CD4-positive, alpha-beta T cell treated with Interleukin-2 at 100 ng/mL for 4 hours (primary cell): ENCODE data around the gene PABPC1L.
A peak's percentile ranks its signal among the peaks of the same experiment; 100 is the strongest.

Source experiments
- DNase-seq: peaks from one replicate; pipeline ENCODE4 v3.0.0-alpha.2; 2020; ENCODE audit warnings: low spot score

The PABPC1L gene

DNA sequence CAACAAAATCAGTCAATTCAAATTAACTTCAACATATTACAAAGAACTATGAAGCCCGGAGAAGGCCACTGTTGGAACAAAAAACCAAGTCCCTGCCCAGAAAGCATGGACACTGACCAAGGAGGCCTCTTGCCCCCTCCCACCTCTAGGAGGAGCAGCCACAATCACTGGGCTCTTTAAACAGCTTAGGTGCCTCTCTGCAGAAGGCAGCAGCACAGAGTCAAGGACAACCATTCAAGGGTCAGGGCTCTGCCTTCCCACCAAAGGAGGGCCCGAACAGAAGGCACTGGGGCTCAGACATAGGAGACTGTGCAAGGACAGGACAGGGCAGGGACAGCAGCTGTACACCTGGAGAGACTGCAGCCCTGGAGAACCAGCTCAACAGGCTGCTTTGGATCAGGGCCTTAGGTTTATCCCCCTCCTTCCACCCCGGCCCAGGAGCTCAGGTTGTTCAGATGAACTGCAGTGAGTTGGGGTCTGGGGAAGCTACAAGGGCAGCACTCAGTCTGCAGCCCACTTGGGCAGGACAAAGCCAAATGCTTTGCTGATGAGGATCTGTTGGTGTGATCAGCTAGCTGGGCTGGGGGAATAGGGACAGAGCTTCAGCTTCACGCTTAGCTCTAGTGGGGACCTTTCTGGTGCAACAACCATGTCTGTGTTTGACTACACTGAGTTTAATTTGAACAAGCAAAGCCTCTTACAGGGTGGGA is 32.6 kb downstream of the PABPC1L start:
- no peak for DNase-seq

DNA sequence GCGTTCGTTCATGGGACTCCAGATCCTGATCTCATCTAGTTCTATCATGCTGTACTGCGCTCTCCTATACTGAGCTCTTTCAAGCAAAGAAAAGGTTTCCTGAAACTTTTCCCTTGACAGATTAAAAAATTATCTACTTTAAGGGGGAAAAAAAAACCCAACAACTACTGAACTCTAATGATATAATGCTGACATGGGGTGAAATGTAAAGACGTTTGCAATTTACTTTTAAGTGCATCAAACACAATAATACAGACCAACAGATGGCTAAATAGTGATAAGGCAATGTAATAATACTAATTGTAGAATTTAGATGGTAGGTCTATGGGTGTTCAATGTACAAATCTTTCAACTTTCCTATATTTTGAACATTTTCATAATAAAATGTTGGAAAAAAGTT is 34.0 kb downstream of the PABPC1L start:
- DNase-seq = no peak

DNA sequence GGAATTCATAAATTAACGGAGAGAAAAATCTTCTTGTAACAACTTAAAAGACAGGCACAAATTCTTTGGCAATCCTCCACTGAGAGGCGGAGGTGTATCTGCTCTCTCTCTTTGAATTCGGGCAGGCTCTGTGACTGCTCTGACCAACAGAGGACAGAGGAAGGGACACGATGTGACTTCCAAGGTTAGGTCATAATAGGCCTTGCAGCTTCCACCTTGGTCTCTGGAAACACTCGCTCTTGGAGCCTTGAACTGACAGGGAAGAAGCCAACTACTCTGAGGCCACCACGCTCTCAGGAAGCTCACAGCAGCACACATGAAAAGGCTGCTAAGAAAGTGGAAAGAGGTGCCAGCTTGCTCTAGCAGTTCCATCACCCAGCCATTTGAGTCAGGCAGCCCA is 35.4 kb downstream of the PABPC1L start:
- no peak for DNase-seq

DNA sequence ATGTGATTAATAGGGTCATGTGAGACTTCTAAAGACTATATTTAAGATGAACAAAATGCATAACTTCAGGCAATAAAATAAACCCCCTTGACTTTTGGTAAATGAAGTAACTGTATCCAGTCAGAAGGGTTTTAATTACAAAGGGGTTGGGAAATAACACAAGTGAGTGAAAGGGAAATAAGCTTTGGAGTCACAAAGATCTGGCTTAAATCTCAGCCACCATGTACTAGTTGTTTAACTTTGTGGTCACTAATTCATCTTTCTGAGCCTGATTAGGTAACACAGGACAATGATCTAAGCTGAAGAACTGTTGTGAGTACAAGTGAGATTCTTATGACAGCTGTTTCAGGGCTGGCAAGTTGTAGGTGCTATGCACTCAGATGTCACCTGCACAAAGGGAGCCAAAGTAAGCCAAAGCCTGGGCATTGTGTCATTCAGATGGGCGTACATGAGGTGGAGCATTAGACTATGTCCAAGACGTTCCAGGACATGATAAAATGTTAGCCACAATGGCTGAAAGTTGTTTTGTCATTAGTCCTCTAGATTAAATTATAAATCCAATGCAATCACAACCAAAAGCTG is 36.5 kb downstream of the PABPC1L start:
- no peak for DNase-seq

DNA sequence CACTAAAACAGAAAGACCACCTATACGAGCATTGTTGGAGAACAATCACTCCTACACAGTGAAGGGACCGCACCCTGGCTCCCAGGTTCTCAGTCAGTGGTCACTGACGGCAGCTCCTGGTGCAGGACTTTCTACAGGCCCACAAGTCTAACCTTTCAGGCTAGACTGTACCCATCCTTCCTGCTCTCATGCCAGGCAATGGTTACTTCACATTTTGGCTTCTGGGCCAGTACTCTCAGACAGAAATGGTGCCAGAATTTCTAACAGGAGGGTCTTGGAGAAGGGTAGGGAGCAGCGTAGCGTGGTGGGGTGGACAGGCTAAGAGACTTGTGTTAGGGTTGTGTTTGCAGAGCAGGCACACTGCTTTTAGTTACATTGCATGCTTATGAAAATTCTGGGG is 38.2 kb downstream of the PABPC1L start:
- DNase-seq = no peak

DNA sequence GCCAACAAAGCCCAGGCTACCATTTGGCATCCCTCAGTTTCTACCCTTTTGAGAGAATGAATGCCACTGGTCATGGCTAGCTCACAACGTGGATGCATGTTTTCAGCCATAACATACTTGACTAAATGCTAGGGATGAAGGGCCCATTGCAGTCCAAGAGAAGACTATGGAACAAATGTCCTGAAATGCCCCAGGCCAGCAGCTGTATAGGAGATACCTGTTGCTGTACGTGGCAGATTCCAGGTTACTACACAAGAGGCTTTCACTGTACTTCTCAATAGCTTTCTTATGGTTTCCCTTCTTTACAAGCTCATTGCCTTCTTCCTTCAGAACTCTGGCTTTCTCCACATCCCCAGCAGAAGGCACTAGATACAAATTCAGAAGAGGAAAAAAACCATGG is 38.7 kb downstream of the PABPC1L start:
- no peak for DNase-seq

DNA sequence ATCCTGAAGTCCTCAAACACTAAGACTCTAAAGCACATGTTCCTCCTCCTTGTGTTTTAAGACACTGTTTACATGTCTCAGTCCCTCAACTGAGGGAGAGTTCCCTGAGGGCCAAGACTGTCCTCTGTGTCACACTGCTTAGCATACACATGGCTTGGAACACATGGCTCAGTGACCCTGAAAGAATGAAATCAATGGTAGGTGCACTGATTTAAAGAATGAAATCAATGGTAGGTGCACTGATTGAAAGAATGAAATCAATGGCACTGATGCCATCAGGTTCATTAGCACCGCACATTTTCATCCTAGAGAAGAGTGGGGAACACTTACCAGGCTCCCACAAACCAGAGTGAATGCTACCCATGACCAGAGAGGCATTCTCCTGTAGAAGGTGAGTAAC is 40.5 kb downstream of the PABPC1L start:
- no peak for DNase-seq

DNA sequence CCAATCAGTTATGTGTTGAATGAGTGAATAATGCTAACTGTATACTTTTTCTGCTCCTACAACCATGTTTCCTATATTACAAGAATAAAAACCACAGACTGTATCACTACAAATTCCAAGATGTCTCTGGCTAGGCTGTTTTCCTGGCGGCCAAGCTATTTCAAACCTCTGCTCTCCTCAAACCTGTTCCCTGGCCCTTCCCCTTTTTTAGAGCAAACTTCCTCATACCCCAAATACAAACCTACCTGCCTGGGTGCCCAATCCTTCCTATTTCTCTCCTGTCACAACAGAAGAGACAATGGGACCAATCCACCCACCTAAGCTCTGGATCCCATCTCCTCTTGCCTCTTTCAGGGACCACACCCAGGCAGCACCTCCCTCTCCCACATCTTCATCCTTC is 42.9 kb downstream of the PABPC1L start:
- DNase-seq = no peak

DNA sequence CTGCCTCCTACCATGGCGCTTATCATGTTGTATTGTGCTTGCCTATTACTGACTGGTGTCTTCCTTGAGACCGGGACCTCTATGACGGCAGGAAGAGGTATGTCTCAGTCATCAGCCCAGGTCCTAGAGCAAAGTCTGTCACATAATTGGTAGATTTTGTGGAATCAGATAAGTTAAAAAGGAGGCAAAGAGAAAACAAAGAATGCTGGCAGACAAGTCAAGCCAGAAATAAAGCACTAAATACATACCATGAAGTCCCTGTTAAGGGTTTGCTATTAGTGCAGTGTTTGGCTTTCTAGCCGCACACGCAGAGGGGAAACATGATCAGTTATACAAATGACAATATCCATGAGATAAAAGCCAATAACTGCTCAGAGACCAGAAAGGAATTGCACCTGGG is 44.4 kb downstream of the PABPC1L start:
- DNase-seq = no peak

DNA sequence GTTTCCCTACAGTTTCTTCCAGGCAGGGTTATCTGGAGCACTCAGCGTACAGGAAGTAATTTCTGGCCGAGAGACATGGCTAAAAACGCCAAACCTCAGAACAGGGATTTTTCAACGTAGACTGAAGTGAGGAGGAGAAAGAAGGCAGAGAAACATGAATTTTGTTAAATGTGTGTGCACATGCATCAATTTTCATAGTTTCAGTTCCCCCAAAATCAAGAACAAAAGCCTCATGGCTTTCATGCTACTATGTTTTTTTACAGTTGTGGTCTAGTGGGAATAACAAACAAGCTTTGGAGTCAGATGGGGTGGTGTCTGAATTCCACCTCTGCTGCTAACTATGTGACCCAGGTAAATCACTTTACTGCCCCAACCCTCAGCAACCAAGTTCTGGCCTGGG is 45.4 kb downstream of the PABPC1L start:
- DNase-seq = no peak

DNA sequence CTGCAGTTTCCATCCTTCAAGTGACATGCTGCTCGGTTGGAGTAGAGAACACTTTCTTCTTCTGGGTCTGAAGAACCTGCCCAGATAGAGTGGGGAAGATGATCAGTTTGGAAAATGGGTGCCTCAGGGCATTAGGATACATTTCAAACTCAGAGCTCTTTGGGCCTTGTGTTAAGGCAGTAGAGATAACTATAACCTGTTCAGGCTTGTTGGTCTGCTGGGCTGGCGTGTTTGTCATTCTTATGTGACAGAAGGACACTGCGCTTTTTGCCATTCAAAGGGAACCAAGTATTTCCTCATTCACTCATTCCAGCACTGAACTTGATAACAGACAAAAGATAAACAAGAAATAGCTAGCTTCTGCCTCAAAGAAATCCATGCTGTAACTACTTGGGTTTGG is 46.5 kb downstream of the PABPC1L start:
- no peak for DNase-seq

DNA sequence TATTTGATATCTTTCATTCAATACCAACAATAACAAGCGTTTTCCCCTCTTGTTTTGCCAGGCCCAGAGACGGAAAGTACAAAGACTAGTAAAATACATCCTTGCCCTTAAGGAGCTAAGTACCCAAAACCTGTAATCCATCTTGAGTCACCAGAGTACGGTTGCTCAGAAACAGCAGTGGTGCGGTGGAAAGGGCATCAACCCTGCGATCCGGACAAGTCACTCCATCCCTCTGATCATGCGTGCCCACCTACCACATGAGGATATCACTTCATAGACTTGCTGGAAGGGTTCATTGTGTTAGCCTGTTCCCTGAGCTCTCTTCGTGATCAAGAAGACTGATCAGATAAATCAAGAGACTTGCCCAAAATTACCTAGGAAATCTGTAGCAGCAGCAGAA is 48.4 kb downstream of the PABPC1L start:
- no peak for DNase-seq

DNA sequence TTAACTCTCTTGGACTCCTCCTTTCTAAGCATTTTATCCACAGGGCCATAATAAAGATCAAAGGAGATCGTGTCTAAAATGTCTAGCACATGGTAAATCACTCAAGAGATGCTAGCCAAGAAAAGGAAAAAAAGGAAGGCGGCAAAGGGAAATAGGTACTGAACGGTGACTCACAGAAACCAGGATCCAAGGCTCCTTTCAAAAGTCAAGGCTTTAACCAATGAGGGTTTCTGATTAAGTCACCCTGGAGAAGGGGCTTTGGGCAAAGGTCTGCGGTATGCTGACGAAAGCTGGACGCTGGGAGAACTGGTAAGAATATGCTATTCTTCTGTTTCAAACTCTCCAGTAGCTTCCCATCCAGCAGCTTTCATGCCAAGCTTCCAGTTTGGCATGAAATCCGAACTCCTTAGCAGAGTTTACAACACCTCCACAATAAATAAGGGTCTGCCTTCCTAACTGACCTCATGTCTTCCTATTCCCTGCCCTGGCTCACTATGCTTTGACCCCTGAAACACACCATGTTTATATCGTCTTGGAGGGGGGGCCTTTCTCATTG is 49.3 kb downstream of the PABPC1L start:
- DNase-seq = no peak

DNA sequence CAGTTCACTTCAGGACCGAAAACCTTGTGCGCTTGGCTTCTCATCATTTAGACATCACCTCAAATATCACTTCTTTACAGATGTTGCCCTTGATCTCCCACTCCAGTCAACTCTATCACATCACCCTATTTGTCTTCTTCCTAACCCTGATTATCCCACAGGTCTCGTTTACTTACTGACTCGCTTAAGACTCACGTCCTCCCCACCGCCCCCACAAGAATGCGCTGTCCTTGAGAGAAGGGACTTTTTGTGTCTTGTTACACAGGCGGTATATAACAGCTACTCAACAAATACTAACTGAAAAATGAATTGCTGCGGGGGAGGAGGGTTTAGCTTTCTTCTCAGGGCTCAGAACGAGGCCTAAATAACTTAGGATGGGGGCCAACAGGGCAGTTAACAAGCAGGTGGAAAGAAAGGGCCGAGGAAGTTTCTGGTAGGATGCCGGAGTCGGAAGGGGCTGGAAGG is 49.8 kb downstream of the PABPC1L start:
- peak; percentile 61 for DNase-seq

DNA sequence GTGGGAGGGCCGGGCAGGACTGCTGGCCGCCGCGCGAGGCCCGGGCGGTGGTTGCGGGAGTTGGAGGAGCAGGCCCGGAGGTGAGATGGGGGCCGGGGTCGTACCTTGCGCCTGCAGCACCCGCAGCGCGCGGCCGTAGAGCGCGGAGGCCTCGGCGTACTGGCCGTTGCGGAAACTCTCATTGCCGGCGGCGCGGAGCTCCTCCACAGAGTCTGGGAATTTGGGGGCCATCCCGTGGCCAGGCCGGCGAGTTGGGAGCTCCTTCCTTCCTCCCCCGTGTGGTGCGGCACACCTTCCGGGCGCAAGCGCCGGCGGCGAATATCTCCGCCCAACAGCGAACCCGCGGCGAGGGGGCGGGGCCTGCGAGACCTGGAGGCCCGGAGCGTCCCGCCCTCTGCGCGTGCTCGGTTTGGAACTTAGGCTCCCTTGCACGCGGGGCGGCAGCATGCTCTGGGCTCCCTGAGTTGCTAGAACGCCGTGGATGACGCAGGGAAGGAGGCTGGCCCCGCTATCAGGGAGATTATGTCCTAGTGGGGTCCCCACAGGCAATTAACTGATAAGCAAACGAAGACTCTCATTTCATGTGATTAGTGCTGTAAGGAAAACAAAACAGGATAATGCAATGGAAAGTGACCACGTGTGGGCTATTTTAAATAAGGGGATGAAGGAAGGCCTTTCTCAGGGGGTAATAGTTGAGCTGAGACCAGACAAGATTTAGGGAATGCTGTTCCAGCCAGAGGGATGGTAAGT is 50.4 kb downstream of the PABPC1L start, which contains the start of gene TOMM34:
Gene TOMM34 (minus strand): TSS at position 295 of the 750 bp plus-strand sequence. CDS start 64 bp downstream, at position 231.
- peak; percentile 92 for DNase-seq

DNA sequence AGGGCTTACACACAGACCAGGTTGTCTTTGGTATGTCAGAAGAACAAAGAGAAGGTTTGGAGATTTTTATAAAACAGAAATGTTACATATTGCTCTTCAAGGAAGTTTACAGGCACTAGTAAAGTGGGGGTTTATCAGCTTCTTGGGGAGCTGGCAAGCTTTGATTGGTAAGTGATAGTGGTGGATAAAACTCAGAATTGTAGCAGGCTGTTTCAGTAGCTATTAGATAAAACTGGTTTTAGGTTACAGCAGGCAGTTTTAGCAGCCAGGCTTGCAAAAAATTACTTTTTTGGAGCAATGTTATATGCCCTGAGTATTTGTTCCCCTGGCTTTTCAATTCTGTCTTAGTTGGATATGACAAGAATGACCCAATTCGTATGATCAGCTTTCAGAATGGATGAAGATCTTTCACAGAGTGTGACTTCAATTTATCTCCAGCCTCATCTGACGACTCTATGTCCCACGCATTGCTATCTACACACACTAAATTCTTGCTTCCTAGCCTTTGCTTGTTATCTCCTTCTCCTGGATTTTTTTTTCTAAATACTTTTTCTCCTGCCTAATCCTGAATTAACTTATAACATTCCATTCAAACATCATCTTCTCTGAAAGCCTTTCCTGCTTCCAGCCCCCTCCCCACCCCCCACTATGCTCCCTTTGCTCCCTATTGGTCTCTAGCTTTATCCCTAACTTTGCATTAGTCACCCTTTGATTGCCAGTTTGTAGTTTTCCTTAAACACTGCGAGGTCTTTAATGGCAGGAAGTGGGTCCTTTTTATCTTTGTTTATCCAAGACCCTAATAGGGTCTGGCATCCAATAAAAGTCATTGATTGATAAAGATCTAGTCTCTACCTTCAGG is 51.4 kb downstream of the PABPC1L start:
- DNase-seq = no peak

DNA sequence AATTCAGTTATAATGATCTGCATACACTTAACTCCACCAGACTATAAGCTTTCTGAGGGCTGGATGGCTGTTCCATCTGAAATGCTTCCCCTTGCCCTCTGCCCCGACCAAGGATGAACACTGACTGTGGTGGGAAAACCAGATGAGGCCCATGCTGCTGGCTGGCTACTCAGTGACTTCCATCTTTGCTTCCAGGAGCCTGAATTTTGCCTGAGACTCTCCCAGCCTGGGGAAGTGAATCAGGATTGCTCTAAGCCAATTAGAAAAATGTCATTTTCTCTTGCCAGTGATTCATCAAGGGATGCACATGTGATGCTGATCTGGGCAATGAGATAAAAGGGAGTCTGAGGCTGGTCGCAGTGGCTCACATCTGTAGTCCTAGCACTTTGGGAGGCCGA is 52.0 kb downstream of the PABPC1L start:
- DNase-seq = no peak

DNA sequence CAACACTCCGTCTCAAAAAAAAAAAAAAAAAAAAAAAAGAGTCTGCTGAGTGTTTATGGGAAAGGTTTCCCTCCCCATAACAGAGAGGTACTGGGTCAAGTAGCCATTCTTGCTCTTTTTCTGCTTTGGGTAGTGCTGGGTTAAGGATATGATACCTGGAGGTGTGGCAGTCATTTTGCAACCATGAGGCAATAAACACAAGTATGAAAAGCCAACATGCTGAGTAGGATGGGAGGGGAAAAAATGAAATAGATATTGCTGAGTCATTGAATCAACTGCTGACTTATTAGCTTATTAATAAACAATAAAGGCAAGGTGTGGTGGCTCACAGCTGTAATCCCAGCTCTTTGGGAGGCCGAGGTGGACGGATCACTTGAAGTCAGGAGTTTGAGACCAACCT is 52.6 kb downstream of the PABPC1L start:
- no peak for DNase-seq

DNA sequence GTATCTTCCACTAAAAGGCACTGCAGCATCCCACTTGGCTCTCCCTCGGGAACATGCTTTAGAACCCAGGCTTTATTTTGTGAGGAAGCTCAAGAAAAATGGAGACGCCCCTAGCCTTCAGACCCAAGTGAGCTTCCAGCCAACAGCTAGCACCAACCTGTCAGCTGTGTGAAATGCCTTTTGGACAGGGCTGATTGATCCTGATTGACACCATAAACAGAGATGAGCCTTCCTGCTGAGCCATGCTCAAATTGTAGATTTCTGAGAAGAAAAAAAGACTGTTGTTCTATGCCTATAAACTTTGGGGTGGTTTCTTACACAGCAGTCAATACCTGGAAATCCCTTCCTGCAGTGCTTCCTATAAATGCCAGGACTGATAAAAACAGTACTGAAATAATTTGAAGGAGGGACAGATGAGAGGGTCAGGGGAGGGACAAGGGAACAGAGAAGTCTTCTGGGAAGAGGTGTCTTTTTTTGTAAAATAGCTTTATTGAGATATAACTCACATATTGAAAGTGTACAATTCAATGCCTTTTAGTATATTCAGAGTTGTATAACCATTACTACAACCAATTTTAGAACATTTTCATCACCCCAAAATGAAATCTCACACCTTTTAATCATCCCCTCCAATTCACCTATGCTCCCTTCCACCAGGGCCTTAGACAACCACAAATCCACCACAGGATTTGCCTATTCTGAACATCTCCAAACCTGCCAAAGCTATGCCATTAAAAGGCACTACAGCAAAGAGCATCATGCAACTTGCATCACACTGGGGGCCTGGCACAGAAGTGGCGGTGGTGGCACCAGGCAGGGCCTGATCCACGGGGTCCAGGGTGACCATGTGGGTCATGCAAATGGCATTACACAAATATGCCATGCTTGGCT is 53.7 kb downstream of the PABPC1L start:
- no peak for DNase-seq

DNA sequence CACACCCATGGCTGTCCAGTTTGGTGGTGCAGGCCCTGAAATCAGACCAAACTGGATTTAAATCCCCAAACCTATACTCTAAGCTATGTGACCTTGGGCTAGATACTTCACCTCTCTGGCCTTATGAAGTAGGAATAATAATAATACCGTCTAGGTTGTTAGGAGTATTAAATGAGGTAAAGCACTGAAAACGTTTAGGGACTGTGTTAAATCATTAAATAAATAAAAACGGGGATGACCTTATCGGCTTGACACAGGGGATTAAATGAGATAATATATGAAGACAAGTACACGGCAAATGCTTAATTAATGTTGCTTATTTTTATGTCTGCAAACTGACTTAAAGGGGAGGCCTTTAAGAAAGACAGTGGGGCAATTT is 55.8 kb downstream of the PABPC1L start:
- DNase-seq = no peak
